Activated CD8-positive, alpha-beta T cell treated with anti-CD3 and anti-CD28 coated beads for 36 hours (primary cell): ENCODE results near the gene DIP2A. TPM values are rescaled to one million over a fixed set of nuclear protein-coding genes. Genes with fewer than 3 reads are reported as not detected.
A peak's percentile ranks its signal among the peaks of the same experiment; 100 is the strongest.

Source experiments
- ATAC-seq: fragments of 200-7000 bp; cut with Tn5 transposase; one replicate; pipeline ENCODE4 v1.10.0; 2021; ENCODE audit warnings: mild to moderate bottlenecking, moderate library complexity
- CTCF ChIA-PET: fragments of 350-600 bp; sonication (Branson Sonifier 250); formaldehyde crosslinking; loops from one replicate; lab custom pipeline; 2021; ENCODE audit warnings: antibody characterized with exemption; lab: Charles Lee
- POLR2A ChIA-PET: fragments of 350-600 bp; sonication (Branson Sonifier 250); formaldehyde crosslinking; loops from one replicate; lab custom pipeline; 2021; ENCODE audit warnings: antibody characterized with exemption; lab: Charles Lee
- DNase-seq: peaks from one replicate; pipeline ENCODE4 v3.0.0-alpha.2; 2020
- H3K27ac Mint-ChIP-seq: one replicate; pipeline ENCODE4 v1.8.0; 2021; ENCODE audit warnings: mild to moderate bottlenecking, mixed read lengths
- H3K27me3 Mint-ChIP-seq: one replicate; pipeline ENCODE4 v1.8.0; 2021; ENCODE audit warnings: mixed read lengths
- H3K36me3 Mint-ChIP-seq: one replicate; pipeline ENCODE4 v1.8.0; 2021; ENCODE audit warnings: low read depth, mixed read lengths
- H3K4me1 Mint-ChIP-seq: one replicate; pipeline ENCODE4 v1.8.0; 2021; ENCODE audit warnings: low read depth, mixed read lengths
- H3K4me3 Mint-ChIP-seq: one replicate; pipeline ENCODE4 v1.8.0; 2021; ENCODE audit warnings: mild to moderate bottlenecking, moderate library complexity, mixed read lengths
- H3K9me3 Mint-ChIP-seq: one replicate; pipeline ENCODE4 v1.8.0; 2021; ENCODE audit warnings: mixed read lengths
- intact Hi-C: fragments of 100-400 bp; cut with micrococcal nuclease; formaldehyde crosslinking; loops from one replicate; pipeline ENCODE4 v1.10.0; 2022
- total RNA-seq, 2 experiments: library from RNA; stranded (reverse); gene quantifications; one replicate each; pipeline ENCODE4 v1.2.3, GENCODE V29; 2021
- TF ChIP-seq, protein P1 (sequence below): fragments of 200-600 bp; IDR thresholded peaks from one replicate; pipeline ENCODE4 v1.8.0; 2022; ENCODE audit warnings: antibody characterized with exemption, mild to moderate bottlenecking

The DIP2A gene
- total RNA-seq, 2 experiments from 2014 or later, result 30.9 to 34.1 TPM

DNA sequence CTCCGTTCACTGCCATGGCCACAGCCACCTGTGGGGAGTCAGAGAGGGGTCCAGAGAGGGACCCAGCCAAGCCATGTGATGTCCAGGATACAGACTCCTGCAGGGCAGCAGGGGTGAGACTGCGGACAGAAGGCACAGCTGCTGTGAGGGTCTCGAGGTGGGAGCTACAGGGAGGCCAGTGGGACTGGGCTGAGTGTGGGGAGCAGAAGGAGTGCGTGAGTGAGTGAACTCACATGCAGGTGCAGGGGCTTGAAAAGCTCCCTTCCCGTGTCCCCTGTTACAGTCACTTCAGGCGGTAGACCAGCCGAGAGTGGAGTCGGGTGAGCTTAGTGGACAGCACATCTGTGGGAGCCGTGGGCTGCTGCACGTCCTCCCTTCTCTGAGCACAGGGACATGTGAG lies 103.8 kb downstream of the DIP2A start:
- DNase-seq (no peak), ATAC-seq (no peak)
- ChIA-PET CTCF (interaction anchor here (1.1 to 1.6 kb wide), 3 partner anchors 11 to 91 kb away, joined by 4 to 5 read pairs (median 4); no protein-coding TSS in a partner anchor), POLR2A (interaction anchor here (1.0 to 3.0 kb wide), 2 partner anchors 11 to 39 kb away, joined by 3 to 12 read pairs; no protein-coding TSS in a partner anchor)
- Mint-ChIP-seq H3K9me3 (no peaks in the 10 kb centered on the region), H3K4me1 (peaks cover 55% of the 10 kb centered on the region), H3K27ac (peak overlapping the region; percentile 98), H3K4me3 (no peak overlapping the region), H3K27me3 (no peaks in the 10 kb centered on the region), H3K36me3 (peaks cover 63% of the 10 kb centered on the region)
- TF ChIP-seq, protein P1, sequence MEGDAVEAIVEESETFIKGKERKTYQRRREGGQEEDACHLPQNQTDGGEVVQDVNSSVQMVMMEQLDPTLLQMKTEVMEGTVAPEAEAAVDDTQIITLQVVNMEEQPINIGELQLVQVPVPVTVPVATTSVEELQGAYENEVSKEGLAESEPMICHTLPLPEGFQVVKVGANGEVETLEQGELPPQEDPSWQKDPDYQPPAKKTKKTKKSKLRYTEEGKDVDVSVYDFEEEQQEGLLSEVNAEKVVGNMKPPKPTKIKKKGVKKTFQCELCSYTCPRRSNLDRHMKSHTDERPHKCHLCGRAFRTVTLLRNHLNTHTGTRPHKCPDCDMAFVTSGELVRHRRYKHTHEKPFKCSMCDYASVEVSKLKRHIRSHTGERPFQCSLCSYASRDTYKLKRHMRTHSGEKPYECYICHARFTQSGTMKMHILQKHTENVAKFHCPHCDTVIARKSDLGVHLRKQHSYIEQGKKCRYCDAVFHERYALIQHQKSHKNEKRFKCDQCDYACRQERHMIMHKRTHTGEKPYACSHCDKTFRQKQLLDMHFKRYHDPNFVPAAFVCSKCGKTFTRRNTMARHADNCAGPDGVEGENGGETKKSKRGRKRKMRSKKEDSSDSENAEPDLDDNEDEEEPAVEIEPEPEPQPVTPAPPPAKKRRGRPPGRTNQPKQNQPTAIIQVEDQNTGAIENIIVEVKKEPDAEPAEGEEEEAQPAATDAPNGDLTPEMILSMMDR, result no peak
- intact Hi-C loops, result no loop called here

DNA sequence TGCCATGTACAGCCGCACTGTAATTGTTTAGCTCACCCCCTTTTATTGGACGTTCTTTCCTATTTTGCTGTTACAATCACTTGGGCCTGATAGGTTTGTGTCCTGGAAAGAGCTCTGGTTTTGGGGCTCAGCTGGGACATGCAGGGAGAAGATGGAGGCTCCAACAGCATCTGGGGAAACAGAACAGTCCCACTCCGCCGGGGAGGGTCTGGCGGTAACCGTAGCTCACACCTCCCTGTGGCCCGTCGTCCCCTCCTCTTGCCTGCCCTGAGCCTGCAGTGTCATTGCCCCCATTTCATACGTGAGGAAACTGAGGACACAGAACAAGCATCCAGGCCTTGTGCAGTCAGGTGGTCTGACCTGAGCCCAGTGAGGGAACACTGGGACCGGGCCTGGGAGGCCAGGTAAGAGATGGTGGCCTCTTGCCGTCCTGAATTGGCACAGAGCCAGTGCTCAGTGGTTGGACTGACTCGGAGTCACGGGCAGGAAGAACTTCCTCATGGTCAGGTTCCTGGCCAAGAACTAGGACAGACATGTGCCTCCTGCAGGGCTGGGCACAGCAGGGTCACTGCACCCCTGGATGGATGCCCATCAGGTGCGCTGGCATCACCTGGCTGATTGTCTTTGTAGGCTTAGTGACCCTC lies 104.4 kb downstream of the DIP2A start:
- H3K36me3 Mint-ChIP-seq, result peaks cover 65% of the 10 kb centered on the region
- H3K27ac Mint-ChIP-seq, result peak overlapping the region; percentile 98
- POLR2A ChIA-PET, result interaction anchor here (1.0 to 1.8 kb wide), 3 partner anchors 11 to 39 kb away, joined by 3 to 4 read pairs (median 3); no protein-coding TSS in a partner anchor
- DNase-seq (no peak), ATAC-seq (no peak)
- H3K4me3 Mint-ChIP-seq, result no peak overlapping the region
- CTCF ChIA-PET, result interaction anchor here (1.0 to 1.6 kb wide), 6 partner anchors 10 to 90 kb away, joined by 3 to 5 read pairs (median 4); no protein-coding TSS in a partner anchor
- H3K27me3 Mint-ChIP-seq, result no peaks in the 10 kb centered on the region
- TF ChIP-seq, protein P1, result no peak
- no peaks in the 10 kb centered on the region for H3K9me3 Mint-ChIP-seq
- intact Hi-C loops, result no loop called here
- peaks cover 51% of the 10 kb centered on the region for H3K4me1 Mint-ChIP-seq

DNA sequence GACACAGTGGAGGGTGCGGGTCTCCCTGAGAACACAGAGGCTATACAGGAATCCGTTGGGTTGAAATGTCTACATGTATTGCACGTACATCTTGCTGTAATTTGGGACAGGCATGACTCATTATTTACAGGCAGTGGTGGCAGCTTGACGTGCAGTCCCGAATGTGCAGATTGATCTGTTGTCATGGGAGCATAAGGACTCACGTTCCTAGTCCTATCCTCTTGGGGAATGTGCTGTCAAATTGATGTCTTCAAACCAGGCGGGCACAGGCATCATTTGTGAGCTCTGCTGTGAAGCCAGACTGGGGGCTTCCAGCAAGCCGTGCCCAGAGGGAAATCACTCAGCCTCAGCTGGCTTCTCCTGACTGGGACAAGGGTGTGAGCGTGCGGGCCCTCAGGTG lies 105.7 kb downstream of the DIP2A start:
- POLR2A ChIA-PET, result interaction anchor here (0.6 to 1.8 kb wide), 3 partner anchors 10 to 81 kb away, joined by 3 read pairs; no protein-coding TSS in a partner anchor

DNA sequence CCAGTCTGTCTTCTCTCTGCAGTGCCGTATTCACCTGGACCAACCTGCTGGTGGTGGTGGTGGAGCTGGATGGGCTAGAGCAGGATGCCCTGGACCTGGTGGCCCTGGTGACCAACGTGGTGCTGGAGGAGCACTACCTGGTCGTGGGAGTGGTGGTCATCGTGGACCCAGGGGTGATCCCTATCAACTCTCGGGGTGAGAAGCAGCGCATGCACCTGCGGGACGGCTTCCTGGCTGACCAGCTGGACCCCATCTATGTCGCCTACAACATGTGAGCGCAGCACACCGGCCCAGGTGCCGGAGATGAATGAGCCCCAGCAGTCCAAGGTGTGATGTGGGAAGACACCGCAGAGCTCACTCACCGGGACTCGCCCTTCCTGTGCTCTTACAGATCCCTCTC lies 108.7 kb downstream of the DIP2A start:
- intact Hi-C loops, result no loop called here
- no peaks in the 10 kb centered on the region for H3K27me3 Mint-ChIP-seq
- no peak overlapping the region for H3K27ac Mint-ChIP-seq
- no peak for DNase-seq
- H3K4me3 Mint-ChIP-seq, result no peak overlapping the region
- CTCF ChIA-PET, result interaction anchor here (1.2 kb wide), 1 partner anchor 42 kb away, joined by 3 read pairs; no protein-coding TSS in a partner anchor
- POLR2A ChIA-PET, result no interaction called here
- H3K4me1 Mint-ChIP-seq, result peaks cover 15% of the 10 kb centered on the region
- peaks cover 5% of the 10 kb centered on the region for H3K9me3 Mint-ChIP-seq
- TF ChIP-seq, protein P1, result no peak
- H3K36me3 Mint-ChIP-seq, result peaks cover 67% of the 10 kb centered on the region
- no peak for ATAC-seq

More for the DNA sequence above, 105.7 kb downstream of the DIP2A start:
- Mint-ChIP-seq H3K9me3 (no peaks in the 10 kb centered on the region), H3K27ac (no peak overlapping the region), H3K4me1 (peaks cover 44% of the 10 kb centered on the region), H3K27me3 (no peaks in the 10 kb centered on the region), H3K4me3 (no peak overlapping the region), H3K36me3 (peaks cover 72% of the 10 kb centered on the region)
- TF ChIP-seq, protein P1, result no peak
- CTCF ChIA-PET, result interaction anchor here (1.2 to 1.6 kb wide), 3 partner anchors 12 to 75 kb away, joined by 3 to 6 read pairs (median 4); no protein-coding TSS in a partner anchor
- intact Hi-C loops, result no loop called here
- ATAC-seq, result no peak
- no peak for DNase-seq

DNA sequence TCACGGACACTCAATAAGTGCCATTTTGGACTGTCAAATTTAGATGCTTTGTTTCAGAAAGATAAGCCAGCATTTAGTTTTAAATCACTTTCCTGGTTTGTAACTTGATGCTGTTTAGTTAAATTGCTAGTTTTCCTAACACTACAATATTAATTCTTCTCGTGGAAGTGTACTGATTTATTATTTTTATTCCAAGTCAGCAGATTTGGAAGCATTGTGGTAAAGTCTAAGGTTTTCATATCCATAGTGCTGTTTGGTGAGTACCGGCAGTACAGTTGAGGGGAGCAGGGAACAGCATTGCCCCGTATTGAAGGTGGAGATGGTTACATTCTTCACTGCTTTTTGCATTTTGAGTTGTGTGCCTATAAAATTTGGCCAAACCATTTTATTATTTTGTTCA lies 109.9 kb downstream of the DIP2A start:
- peaks cover 68% of the 10 kb centered on the region for H3K36me3 Mint-ChIP-seq
- CTCF ChIA-PET, result no interaction called here
- H3K27me3 Mint-ChIP-seq, result no peaks in the 10 kb centered on the region
- peaks cover 9% of the 10 kb centered on the region for H3K4me1 Mint-ChIP-seq
- H3K4me3 Mint-ChIP-seq, result no peak overlapping the region
- peaks cover 8% of the 10 kb centered on the region for H3K9me3 Mint-ChIP-seq
- no peak overlapping the region for H3K27ac Mint-ChIP-seq
- no peak for ATAC-seq
- no peak for DNase-seq
- TF ChIP-seq, protein P1, result no peak
- POLR2A ChIA-PET, result no interaction called here
- intact Hi-C loops, result no loop called here
